Uterus (tissue), 2 donors: ENCODE results near the gene SRSF11.

Experiments
- POLR2A ChIP-seq, 2 donors: fragments of 450-650 bp; IDR thresholded peaks; one replicate each; pipeline ENCODE4 v1.6.1; 2016; ENCODE audit warnings: antibody characterized with exemption in 2 of 2, mild to moderate bottlenecking in 1 of 2, moderate library complexity in 1 of 2
- TF ChIP-seq, protein P1 (sequence below), 4 experiments: fragments of 200-600 bp in 2 of 4; fragments of 450-650 bp in 2 of 4; sonication (generic) in 2 of 4; IDR thresholded peaks; one replicate each; pipeline ENCODE4 v1.5.1; 2016 to 2019; ENCODE audit warnings: antibody characterized with exemption in 4 of 4, mild to moderate bottlenecking in 2 of 4, moderate library complexity in 1 of 4

DNA sequence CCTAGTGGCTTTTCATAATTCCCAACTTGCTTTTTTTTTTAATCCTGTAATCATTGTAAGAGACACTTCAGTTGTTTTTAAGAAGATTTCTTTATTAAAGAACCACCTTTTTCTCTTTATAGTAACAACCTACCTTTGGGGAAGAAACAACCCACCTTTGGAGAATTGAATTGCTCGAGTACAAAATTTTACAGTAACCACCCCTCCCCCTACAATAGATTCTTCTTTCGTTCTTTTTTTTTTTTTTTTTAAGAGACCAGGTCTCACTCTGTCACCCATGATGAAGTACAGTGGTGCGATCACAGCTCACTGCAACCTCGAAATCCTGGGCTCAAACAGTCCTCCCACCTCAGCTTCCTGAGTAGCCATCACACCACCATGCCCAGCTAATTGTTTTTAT is 13.7 kb upstream of the SRSF11 start:
- no peak for TF ChIP-seq POLR2A (IDR thresholded peaks at IDR 0.05)
- TF ChIP-seq, protein P1, sequence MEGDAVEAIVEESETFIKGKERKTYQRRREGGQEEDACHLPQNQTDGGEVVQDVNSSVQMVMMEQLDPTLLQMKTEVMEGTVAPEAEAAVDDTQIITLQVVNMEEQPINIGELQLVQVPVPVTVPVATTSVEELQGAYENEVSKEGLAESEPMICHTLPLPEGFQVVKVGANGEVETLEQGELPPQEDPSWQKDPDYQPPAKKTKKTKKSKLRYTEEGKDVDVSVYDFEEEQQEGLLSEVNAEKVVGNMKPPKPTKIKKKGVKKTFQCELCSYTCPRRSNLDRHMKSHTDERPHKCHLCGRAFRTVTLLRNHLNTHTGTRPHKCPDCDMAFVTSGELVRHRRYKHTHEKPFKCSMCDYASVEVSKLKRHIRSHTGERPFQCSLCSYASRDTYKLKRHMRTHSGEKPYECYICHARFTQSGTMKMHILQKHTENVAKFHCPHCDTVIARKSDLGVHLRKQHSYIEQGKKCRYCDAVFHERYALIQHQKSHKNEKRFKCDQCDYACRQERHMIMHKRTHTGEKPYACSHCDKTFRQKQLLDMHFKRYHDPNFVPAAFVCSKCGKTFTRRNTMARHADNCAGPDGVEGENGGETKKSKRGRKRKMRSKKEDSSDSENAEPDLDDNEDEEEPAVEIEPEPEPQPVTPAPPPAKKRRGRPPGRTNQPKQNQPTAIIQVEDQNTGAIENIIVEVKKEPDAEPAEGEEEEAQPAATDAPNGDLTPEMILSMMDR (IDR thresholded peaks at IDR 0.05): no peak
